ENCODE results near the gene HBD.

DNA sequence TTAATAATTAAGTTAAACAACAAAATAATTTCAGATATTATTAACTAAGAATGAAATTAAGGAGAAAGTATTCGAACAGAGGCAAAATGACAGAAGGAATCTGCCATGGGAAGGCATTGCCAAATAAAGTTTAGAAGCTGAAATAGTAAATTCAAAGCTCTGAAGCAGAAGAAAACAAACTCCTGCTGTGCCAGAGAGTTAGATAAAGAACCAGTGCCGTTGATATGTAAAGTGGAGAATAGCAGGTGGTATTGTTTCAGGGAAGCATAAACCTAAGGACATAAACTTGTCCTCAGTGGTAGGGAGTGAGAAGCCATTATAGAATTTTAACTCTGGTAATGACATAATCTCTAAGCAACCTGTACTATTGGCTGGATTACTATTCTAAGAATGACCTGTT, 23.0 kb upstream of the HBD start:
- TF ChIP-seq POLR2A (IDR thresholded peaks at IDR 0.05; ENCODE audit: low read length) (no peak), GATA1 (IDR thresholded peaks at IDR 0.05; ENCODE audit: low read depth, low read length) (no peak)

Data from erythroblast (primary cell).